ENCODE measurements around the gene CEACAM19.

- TF ChIP-seq POLR2A (IDR thresholded peaks at IDR 0.05) (no peak), CTCF (IDR thresholded peaks at IDR 0.05 in 8 of 11, conservative IDR thresholded peaks at IDR 0.05 in 3 of 11) (no peak)
Measured at GRCh38 chr19:44627631-44628030, 43.7 kb upstream of the CEACAM19 start.

Data from spleen (tissue), 7 donors.